OCI-LY1 (cell line): Measurements from ENCODE around the gene PPP2R2D.

Experiments used
- CTCF ChIP-seq: fragments of 200-600 bp; sonication (generic), shearing (Covaris generic); IDR thresholded peaks from 2 replicates; pipeline ENCODE4 v1.5.1; 2017; ENCODE audit warnings: mild to moderate bottlenecking, antibody characterized with exemption, low read length, moderate library complexity, mixed read lengths
- EZH2 ChIP-seq: fragments of 200-600 bp; sonication (generic), shearing (Covaris generic); IDR thresholded peaks from 2 replicates; pipeline ENCODE4 v1.8.0; 2017; ENCODE audit warnings: borderline replicate concordance, mixed run types, mild to moderate bottlenecking, antibody characterized with exemption, low read length, moderate library complexity, mixed read lengths

DNA sequence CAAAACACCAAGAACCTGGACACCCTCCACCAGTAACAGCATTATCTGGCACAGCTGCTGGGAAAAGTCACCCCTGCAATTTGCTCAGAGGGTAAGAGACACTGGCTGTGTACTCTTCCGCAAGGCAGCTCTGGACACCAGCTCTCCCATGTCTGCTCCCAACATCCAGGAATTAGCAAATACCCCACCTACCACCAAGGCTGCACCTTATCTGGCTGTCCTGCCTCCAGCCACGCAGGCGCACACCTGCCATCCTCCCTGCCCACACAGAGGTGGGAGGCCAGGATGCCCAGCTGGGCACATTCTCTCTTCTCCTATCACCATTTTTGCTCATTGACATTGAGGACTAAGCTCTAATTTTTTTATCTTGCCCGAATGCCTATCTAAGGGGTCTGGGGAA is 101.2 kb downstream of the PPP2R2D start:
- TF ChIP-seq CTCF = no peak
- TF ChIP-seq EZH2 = no peak
